ENCODE measurements around the gene MFN2.

GRCh38 chr1:12007204-12007603 lies 27.0 kb downstream of the MFN2 start:
- TF ChIP-seq ZNF274 (IDR thresholded peaks at IDR 0.05; ENCODE audit: low read depth, low read length), result no peak
- no peak for TF ChIP-seq YY1 (IDR thresholded peaks at IDR 0.05; ENCODE audit: insufficient read depth, insufficient read length)
- TF ChIP-seq SUZ12 (IDR thresholded peaks at IDR 0.05; ENCODE audit: extremely low read depth, insufficient read depth, insufficient read length), result no peak

Data from NT2/D1 (cell line).